GM18867 (cell line): ENCODE measurements around the gene TELO2.

ENCODE experiments used
- ATAC-seq: cut with Tn5 transposase; IDR thresholded peaks from one replicate; pipeline ENCODE4 v1.9.1; 2021; ENCODE audit warnings: mild to moderate bottlenecking, moderate library complexity; ENCODE audit not compliant: unreplicated experiment

TELO2 gene

DNA sequence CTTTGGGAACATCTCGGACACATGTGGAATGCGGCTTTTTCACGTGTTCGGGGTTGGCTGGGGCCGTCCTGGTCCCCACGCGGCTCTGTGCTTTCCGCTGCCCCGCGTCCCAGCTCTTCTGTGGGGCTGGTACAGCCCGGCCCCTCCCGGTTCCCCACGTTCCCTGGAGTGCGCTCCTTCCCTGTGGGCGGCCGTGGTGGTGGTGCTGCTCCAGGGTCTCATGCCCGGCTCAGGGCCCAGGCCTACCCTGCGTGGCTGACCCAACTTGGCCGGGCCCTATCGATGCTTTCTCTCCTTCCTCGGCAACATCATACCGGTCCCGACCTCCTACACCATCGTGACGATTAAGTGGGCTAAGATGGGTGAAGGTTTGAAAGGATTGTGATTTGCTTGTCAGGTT lies 3.3 kb downstream of the TELO2 start:
- no peak for ATAC-seq

DNA sequence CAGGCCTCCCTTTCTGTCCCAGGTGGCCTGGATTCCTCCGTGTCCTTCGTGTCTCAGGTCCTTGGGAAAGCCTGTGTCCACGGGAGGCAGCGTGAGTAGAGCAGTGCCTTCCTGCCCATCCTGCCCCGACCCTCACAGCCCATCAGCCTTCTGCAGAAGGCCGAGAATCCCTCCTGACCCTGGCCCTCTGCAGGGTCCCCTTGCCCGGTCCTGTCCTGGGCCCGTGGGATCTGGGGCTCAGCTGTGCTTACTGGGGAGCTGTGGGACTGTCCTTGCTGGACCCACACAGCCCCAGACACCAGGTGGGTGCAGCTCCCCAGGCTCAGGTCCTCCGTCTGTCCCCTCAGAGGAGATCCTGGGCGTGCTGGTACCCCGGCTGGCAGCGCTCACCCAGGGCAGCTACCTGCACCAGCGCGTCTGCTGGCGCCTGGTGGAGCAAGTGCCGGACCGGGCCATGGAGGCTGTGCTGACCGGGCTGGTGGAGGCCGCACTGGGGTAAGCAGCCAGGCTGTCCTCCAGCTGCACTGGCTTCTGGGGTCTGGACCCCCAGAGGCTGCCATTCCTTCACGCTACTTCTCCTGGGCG lies 3.9 kb downstream of the TELO2 start:
- no peak for ATAC-seq

- ATAC-seq, result no peak
These were observed 5.9 kb downstream of the TELO2 start for GRCh38 chr16:1498899-1499676.

GRCh38 chr16:1499756-1500464 lies 6.8 kb downstream of the TELO2 start:
- ATAC-seq, result no peak

DNA sequence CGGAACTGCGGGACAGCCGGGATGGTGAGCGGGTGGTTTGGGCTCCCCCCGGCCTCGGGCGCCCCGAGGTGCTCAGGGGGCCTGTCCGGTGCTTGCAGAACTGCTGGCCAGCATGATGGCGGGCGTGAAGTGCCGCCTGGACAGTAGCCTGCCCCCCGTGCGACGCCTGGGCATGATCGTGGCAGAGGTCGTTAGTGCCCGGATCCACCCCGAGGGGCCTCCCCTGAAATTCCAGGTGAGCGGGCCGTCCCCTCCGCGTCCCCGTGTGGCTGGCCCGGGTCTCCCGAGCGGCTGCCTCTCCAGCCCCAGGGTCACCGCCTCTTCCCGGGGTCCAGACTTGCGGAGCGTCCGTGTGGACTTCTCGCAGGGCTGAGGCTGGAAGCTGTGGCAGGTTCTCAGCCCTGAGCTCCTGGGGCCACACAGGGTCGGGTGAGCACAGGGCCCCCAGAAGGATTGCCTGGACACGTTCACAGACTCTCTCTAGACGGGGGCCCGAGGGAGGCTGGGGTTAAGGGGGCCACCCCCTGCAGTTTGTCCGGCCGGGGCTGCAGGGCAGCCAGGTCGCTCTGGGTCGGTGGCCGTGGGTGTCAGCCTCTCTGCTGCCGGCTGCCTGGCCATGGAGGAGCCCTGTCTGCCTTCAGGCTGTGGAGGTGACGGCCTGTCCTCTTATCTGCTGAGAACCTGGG lies 7.4 kb downstream of the TELO2 start:
- no peak for ATAC-seq

- no peak for ATAC-seq
These were observed 8.5 kb downstream of the TELO2 start for GRCh38 chr16:1501630-1502029.

GRCh38 chr16:1502092-1503004 lies 9.2 kb downstream of the TELO2 start:
- ATAC-seq, result no peak

DNA sequence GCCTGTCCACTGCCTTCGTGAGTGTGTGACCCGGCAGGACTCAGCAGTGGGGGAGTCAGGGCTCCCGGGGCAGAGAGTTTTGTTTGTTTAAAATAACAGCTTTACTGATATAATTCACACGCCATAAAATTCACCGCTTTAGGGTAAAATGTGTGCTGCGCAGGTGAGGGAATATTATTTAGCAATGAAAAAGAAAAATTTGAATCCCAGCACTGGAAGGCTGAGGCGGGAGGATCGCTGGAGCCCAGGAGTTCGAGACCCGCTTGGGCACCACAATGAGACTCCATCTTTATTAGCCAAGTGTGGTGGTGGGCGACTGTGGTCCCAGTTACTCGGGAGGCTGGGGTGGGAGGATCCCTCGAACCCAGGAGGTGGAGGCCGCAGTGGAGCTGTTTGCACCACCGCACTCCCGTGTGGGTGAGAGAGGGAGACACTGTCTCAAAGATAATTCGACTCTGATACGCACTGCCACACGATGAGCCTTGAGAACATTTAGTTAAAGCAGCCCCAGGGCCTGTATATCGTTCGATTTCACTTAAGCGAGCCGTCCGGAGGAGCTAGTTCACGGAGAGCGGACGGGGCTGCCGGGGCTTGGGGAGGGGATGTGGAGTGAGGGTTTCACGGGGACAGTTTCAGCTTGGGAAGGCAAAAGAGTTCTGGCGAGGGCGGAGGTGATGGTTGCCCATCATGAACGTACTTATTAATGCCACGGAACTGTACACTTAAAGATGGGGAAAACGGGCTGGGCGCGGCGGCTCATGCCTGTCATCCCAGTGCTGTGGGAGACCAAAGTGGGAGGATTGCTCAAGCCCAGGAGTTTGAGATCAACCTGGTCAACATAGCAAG lies 10.2 kb downstream of the TELO2 start:
- ATAC-seq, result no peak

DNA sequence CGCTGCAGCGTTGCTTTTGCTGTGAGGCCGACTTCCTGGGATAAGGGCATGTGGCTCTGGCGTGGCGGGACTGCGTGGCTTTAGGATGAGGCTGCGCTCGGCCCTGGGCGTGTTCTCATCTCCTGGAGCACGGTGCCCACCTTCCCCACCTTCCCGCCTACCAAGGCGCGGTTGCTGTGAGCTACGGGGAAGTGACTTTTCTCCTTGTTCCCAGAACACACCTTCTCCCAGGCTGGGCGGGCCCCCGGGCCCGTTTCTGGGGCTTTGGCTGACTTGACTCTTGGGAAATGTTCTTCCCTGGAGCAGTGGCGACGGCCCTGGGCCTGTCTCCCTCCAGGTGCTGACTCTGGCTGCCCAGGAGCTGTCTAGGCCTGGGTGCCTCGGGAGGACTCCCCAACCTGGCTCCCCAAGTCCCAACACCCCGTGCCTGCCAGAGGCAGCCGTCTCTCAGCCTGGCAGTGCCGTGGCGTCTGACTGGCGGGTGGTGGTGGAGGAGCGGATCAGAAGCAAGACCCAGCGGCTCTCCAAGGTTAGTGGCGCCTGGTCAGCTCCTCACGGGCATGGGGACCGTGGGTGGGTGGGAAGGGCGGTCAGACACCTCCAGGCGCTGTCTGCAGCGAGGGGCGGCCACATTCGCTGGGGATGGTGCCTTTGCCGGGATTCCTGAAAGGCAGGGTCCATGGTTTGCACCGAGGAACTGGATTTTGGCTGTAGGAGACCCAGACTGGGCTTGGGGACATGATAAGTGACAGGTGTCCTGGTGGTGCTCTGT lies 12.1 kb downstream of the TELO2 start:
- ATAC-seq, result no peak

- ATAC-seq, result no peak
These were observed 12.8 kb downstream of the TELO2 start for GRCh38 chr16:1505912-1506311.

DNA sequence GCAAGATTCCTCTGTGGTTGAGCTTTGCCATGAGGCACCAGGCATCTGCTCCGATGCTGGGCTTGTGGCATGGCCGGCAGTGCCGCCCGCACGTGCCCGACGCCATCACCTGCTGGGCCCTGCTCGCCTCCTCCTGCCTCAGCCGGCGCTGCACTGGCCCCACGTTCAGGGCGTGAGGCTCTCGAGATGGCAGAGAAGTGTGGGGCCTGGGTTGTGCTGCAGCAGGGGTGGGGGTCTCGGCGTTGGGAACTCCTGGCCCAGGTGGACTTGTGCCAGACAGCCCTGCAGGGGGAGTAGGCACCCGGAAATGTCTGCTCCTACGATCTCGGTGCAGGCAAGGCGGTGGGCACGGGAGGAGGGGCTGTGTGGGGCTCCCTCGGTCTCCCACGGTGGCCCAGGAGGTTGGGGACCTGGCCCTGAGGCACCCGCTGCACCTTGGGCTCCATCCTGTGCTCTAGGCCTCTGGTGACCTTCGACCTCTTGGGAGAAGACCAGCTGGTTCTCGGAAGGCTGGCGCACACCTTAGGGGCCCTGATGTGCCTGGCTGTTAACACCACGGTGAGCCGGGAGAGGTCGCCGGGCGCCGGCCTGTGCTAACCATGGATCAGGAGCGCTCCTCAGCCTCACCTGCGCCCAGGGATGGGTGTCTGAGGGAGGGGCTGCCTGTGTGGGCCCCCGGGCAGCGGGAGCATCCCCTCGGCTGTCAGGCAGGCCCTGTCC lies 13.5 kb downstream of the TELO2 start:
- no peak for ATAC-seq

DNA sequence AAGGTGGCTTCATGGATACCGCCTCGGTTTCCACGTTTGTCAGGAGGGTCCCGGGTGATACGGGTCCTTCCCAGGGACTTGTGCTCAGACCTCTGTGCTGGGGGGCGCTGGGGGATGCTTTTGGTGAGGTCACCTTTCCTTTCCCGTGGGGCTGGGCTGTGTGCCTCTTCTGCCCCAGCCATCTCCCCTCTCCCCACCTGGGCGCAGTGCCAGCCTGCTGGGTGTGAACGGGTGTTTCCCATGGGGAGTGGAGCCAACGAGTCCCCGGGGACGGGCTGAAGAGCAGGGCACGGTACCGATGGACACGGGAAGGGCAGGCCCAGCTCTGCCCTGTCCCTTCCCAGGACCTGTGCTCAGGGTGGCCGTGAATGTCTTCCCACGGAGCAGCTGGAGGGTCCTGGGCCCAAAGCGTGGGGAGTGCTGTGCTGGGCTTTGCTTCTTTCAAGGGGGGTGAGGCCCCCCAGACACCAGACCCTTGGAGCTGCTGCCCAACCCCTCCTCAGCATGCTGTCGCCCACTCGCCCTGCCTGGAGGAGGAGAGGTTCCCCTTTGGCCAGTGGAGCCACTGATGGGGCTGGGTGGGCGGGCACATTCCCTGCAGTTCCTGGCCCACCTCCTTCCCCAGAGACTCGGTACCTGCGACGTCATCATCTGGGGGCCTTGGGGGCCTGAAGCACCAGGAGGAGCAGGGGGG lies 15.5 kb downstream of the TELO2 start:
- ATAC-seq, result no peak

GRCh38 chr16:1509307-1510221 lies 16.4 kb downstream of the TELO2 start:
- ATAC-seq, result no peak

DNA sequence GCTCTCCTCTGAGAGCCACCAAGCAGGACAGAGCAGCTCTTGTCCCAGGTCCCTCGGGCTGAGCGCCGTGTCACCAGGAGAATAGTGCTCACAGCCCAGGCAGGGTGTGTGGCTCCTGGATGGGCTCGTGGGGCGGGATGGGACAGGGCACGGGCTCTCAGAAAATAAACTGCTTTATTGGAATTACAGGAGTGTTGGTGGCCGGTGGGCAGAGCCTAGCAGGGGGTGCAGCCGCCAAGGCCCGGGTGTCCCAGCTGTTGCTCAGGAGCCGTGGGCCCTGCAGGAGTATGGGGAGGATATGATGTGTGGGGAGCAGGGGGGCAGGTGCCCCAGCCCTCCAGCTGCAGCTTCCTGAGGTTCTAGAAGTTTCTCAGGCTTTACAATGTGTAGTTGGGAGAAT lies 17.1 kb downstream of the TELO2 start:
- ATAC-seq, result no peak

GRCh38 chr16:1510941-1511351 lies 17.8 kb downstream of the TELO2 start:
- ATAC-seq, result no peak
